ENCODE data around the gene HSPA4. TPM values are rescaled to one million over a fixed set of nuclear protein-coding genes. Genes with fewer than 3 reads are reported as not detected.

HSPA4 gene
- total and polyA plus RNA-seq, 4 donors = 33.0 to 102 (median 62.5) TPM

DNA sequence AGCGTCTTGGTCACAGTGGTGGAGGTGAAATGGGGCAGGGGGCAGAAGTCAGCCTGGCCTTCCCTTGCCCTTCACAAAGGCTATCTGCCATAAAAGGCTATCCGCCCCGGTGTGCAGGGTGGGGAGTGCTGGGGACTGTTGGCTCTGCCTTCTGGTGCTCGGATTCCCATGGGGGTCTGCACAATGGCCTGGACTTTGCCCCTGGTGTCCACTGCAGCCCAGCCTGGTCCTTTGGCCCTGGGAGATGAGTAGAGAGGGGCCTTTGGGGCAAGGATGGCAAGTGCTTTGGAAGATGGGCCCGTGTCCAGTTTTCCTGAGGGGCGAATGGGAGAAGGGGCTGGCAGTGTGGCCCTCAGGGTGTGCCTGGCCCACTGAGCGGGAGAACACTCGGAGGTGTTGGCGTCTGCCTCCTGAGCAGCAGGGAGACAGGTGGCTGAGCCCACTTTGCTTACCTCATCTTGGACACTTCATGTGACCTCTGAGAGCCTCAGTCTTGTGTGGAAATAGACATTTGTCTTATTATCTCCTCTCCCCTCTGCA, 69.9 kb downstream of the HSPA4 start:
- H3K9me3 ChIP-seq (ENCODE audit: control insufficient read depth in 4 of 4, insufficient read depth in 3 of 4, low read length in 3 of 4) = no peaks in the 10 kb centered on the region
- TF ChIP-seq, protein P1, sequence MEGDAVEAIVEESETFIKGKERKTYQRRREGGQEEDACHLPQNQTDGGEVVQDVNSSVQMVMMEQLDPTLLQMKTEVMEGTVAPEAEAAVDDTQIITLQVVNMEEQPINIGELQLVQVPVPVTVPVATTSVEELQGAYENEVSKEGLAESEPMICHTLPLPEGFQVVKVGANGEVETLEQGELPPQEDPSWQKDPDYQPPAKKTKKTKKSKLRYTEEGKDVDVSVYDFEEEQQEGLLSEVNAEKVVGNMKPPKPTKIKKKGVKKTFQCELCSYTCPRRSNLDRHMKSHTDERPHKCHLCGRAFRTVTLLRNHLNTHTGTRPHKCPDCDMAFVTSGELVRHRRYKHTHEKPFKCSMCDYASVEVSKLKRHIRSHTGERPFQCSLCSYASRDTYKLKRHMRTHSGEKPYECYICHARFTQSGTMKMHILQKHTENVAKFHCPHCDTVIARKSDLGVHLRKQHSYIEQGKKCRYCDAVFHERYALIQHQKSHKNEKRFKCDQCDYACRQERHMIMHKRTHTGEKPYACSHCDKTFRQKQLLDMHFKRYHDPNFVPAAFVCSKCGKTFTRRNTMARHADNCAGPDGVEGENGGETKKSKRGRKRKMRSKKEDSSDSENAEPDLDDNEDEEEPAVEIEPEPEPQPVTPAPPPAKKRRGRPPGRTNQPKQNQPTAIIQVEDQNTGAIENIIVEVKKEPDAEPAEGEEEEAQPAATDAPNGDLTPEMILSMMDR (IDR thresholded peaks at IDR 0.05; ENCODE audit: control extremely low read depth, extremely low read depth) = no peak
- H3K27ac ChIP-seq (ENCODE audit: low read depth in 1 of 2, low read length in 1 of 2) = no peak overlapping the region
- no peak overlapping the region for H3K9ac ChIP-seq (ENCODE audit: insufficient read depth in 1 of 2, low read length in 2 of 2)
- H3K4me1 ChIP-seq (ENCODE audit: control insufficient read depth in 5 of 5, insufficient read depth in 5 of 5, low read length in 5 of 5) = peaks cover 0 to 11% (median 0%) of the 10 kb centered on the region in 5 donors
- no peaks in the 10 kb centered on the region for H3K36me3 ChIP-seq (ENCODE audit: control insufficient read depth in 4 of 4, insufficient read depth in 4 of 4, low read length in 4 of 4)
- no peaks in the 10 kb centered on the region for H3K27me3 ChIP-seq (ENCODE audit: control insufficient read depth in 3 of 3, insufficient read depth in 3 of 3, low read length in 2 of 3)
- WGBS, 2 donors = 82 to 92% methylated on average over 9 of the region's 9 CpGs
- DNase-seq = no peak
- no peak overlapping the region for H3K4me3 ChIP-seq
- ATAC-seq (ENCODE audit: insufficient read depth, low FRiP score) = no peak

DNA sequence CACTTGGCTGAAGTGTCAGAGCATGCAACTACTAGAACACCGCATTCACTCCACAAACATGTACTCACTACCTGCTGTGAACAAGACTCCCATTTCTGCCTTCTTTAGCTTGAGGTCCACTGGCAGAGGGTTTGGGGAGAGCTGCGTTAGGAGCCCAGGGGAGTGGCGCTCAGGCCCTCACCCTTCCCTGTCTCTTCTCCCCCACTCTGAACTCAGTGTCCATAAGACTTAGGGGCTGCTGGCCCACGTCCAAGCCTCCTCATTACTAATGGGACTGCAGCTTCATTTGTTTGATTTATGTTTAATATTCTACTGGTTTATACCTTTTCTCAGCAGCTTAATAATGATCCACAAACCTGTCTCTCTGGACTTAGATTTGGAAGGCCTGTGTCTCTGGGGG, 70.9 kb downstream of the HSPA4 start:
- peaks cover 0 to 11% (median 0%) of the 10 kb centered on the region in 5 donors for H3K4me1 ChIP-seq (ENCODE audit: control insufficient read depth in 5 of 5, insufficient read depth in 5 of 5, low read length in 5 of 5)
- H3K4me3 ChIP-seq = no peak overlapping the region
- ATAC-seq (ENCODE audit: insufficient read depth, low FRiP score) (no peak), DNase-seq (no peak)
- H3K27me3 ChIP-seq (ENCODE audit: control insufficient read depth in 3 of 3, insufficient read depth in 3 of 3, low read length in 2 of 3) = no peaks in the 10 kb centered on the region
- H3K9ac ChIP-seq (ENCODE audit: insufficient read depth in 1 of 2, low read length in 2 of 2) = no peak overlapping the region
- H3K9me3 ChIP-seq (ENCODE audit: control insufficient read depth in 4 of 4, insufficient read depth in 3 of 4, low read length in 3 of 4) = no peaks in the 10 kb centered on the region
- no peak overlapping the region for H3K27ac ChIP-seq (ENCODE audit: low read depth in 1 of 2, low read length in 1 of 2)
- no peaks in the 10 kb centered on the region for H3K36me3 ChIP-seq (ENCODE audit: control insufficient read depth in 4 of 4, insufficient read depth in 4 of 4, low read length in 4 of 4)
- 79 to 86% methylated on average over 4 of the region's 4 CpGs for WGBS, 2 donors
- TF ChIP-seq, protein P1 (IDR thresholded peaks at IDR 0.05; ENCODE audit: control extremely low read depth, extremely low read depth) = no peak

DNA sequence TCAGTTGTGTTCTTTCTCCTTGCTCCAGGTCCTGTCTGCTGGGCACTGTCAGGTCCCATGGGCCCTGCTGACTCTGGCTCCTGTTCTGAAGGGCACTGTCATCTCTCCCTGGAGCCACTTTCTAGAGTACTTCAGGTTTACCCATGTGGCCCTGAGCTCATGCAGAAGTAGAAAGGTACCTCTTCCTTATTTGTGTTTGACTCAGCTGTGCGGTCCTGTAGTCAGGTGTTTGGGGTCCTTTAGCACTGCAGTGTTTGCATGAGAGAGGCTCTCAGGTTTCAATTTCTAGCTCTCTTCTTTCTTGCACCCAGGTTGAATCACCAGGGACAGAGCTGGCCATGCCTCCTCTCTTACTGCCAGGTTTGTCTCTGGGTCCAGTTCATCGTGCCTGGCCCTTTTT, 71.5 kb downstream of the HSPA4 start:
- WGBS, 2 donors = 89 to 98% methylated on average over 2 of the region's 2 CpGs
- H3K27me3 ChIP-seq (ENCODE audit: control insufficient read depth in 3 of 3, insufficient read depth in 3 of 3, low read length in 2 of 3) = peaks cover 0 to 1% (median 0%) of the 10 kb centered on the region in 3 donors

More for the DNA sequence above, 71.5 kb downstream of the HSPA4 start:
- H3K4me1 ChIP-seq (ENCODE audit: control insufficient read depth in 5 of 5, insufficient read depth in 5 of 5, low read length in 5 of 5) = peaks cover 0 to 11% (median 0%) of the 10 kb centered on the region in 5 donors
- no peak overlapping the region for H3K27ac ChIP-seq (ENCODE audit: low read depth in 1 of 2, low read length in 1 of 2)
- no peak for ATAC-seq (ENCODE audit: insufficient read depth, low FRiP score)
- no peaks in the 10 kb centered on the region for H3K36me3 ChIP-seq (ENCODE audit: control insufficient read depth in 4 of 4, insufficient read depth in 4 of 4, low read length in 4 of 4)
- no peaks in the 10 kb centered on the region for H3K9me3 ChIP-seq (ENCODE audit: control insufficient read depth in 4 of 4, insufficient read depth in 3 of 4, low read length in 3 of 4)
- no peak overlapping the region for H3K4me3 ChIP-seq
- TF ChIP-seq, protein P1 (IDR thresholded peaks at IDR 0.05; ENCODE audit: control extremely low read depth, extremely low read depth) = no peak
- H3K9ac ChIP-seq (ENCODE audit: insufficient read depth in 1 of 2, low read length in 2 of 2) = no peak overlapping the region
- DNase-seq = no peak

Data from lung (tissue), 12 donors.